Hematopoietic multipotent progenitor cell treated with erythropoietin and hydrocortisone succinate and interleukin-3 and kit ligand, for 15 days (in vitro differentiated cells): ENCODE results near the gene NDUFB11.

Source experiments
- DNase-seq: peaks from one replicate; pipeline ENCODE4 v3.0.0-alpha.2; 2015; ENCODE audit warnings: low spot score

The NDUFB11 gene

GRCh38 chrX:47174846-47175587, 30.5 kb upstream of the NDUFB11 start:
- no peak for DNase-seq

- no peak for DNase-seq
These were observed 29.9 kb upstream of the NDUFB11 start for GRCh38 chrX:47174376-47174775.

- no peak for DNase-seq
These were observed 28.7 kb upstream of the NDUFB11 start for GRCh38 chrX:47172971-47173792.

- DNase-seq: no peak
These were observed 28.0 kb upstream of the NDUFB11 start for GRCh38 chrX:47172549-47172948.

GRCh38 chrX:47171996-47172395, 27.5 kb upstream of the NDUFB11 start:
- no peak for DNase-seq

GRCh38 chrX:47170861-47171692, 26.6 kb upstream of the NDUFB11 start:
- DNase-seq: no peak

GRCh38 chrX:47169726-47170515, 25.4 kb upstream of the NDUFB11 start:
- DNase-seq: no peak

- DNase-seq: no peak
These were observed 24.8 kb upstream of the NDUFB11 start for GRCh38 chrX:47169273-47169672.

GRCh38 chrX:47168495-47169073, 24.1 kb upstream of the NDUFB11 start:
- no peak for DNase-seq

- no peak for DNase-seq
These were observed 21.6 kb upstream of the NDUFB11 start for GRCh38 chrX:47166126-47166525.

- no peak for DNase-seq
These were observed 19.9 kb upstream of the NDUFB11 start for GRCh38 chrX:47164420-47164819.

GRCh38 chrX:47162927-47163583, 18.6 kb upstream of the NDUFB11 start:
- no peak for DNase-seq

- no peak for DNase-seq
These were observed 16.3 kb upstream of the NDUFB11 start for GRCh38 chrX:47160781-47161180.

GRCh38 chrX:47158781-47159180, 14.3 kb upstream of the NDUFB11 start:
- DNase-seq: no peak

GRCh38 chrX:47158131-47158530, 13.6 kb upstream of the NDUFB11 start:
- no peak for DNase-seq

- no peak for DNase-seq
These were observed 12.4 kb upstream of the NDUFB11 start for GRCh38 chrX:47156611-47157520.

- DNase-seq: no peak
These were observed 6.9 kb upstream of the NDUFB11 start for GRCh38 chrX:47151435-47151834.

GRCh38 chrX:47148946-47149345, 4.4 kb upstream of the NDUFB11 start:
- no peak for DNase-seq

GRCh38 chrX:47146936-47147859, 2.7 kb upstream of the NDUFB11 start:
- no peak for DNase-seq
